Epidermal melanocyte (primary cell): ENCODE measurements around the gene CAP2.
A peak's percentile ranks its signal among the peaks of the same experiment; 100 is the strongest.
"Not testable (repeated sequence)": the region's sequence is repeated elsewhere in the genome, so short reads cannot be mapped to it uniquely, and the experiment has no call there.

Experiments
- DNase-seq: peaks from one replicate; pipeline ENCODE4 v3.0.0; 2011; ENCODE audit warnings: low spot score; ENCODE audit not compliant: insufficient read length

CAP2 gene

GRCh38 chr6:17439243-17439993, 46.0 kb downstream of the CAP2 start:
- no peak for DNase-seq

GRCh38 chr6:17440811-17441210, 47.4 kb downstream of the CAP2 start:
- DNase-seq = not testable (repeated sequence)

- no peak for DNase-seq
These were observed 48.8 kb downstream of the CAP2 start for GRCh38 chr6:17442196-17442595.

- DNase-seq = no peak
These were observed 53.3 kb downstream of the CAP2 start for GRCh38 chr6:17446713-17447112.

- no peak for DNase-seq
These were observed 54.8 kb downstream of the CAP2 start for GRCh38 chr6:17448165-17448564.

GRCh38 chr6:17450397-17450796, 57.0 kb downstream of the CAP2 start:
- no peak for DNase-seq

GRCh38 chr6:17450832-17451231, 57.4 kb downstream of the CAP2 start:
- no peak for DNase-seq

- DNase-seq = no peak
These were observed 58.7 kb downstream of the CAP2 start for GRCh38 chr6:17452096-17452495.

- no peak for DNase-seq
These were observed 61.1 kb downstream of the CAP2 start for GRCh38 chr6:17454316-17455005.

- DNase-seq = no peak
These were observed 62.5 kb downstream of the CAP2 start for GRCh38 chr6:17455919-17456318.

- DNase-seq = peak; percentile 31
These were observed 63.3 kb downstream of the CAP2 start for GRCh38 chr6:17456711-17457110.

GRCh38 chr6:17457405-17457804, 64.0 kb downstream of the CAP2 start:
- no peak for DNase-seq

GRCh38 chr6:17457956-17458355, 64.6 kb downstream of the CAP2 start:
- DNase-seq = no peak

- no peak for DNase-seq
These were observed 65.6 kb downstream of the CAP2 start for GRCh38 chr6:17458966-17459365.

- no peak for DNase-seq
These were observed 67.5 kb downstream of the CAP2 start for GRCh38 chr6:17460862-17461261.

GRCh38 chr6:17466147-17466546, 72.8 kb downstream of the CAP2 start:
- DNase-seq = no peak

GRCh38 chr6:17466707-17467106, 73.3 kb downstream of the CAP2 start:
- no peak for DNase-seq

GRCh38 chr6:17469006-17469832, 75.8 kb downstream of the CAP2 start:
- no peak for DNase-seq

GRCh38 chr6:17470202-17470937, 77.0 kb downstream of the CAP2 start:
- DNase-seq = no peak

- DNase-seq = no peak
These were observed 77.5 kb downstream of the CAP2 start for GRCh38 chr6:17470938-17471327.

- DNase-seq = no peak
These were observed 79.3 kb downstream of the CAP2 start for GRCh38 chr6:17472653-17473183.
